Measurements from ENCODE around the gene CELF6.
A peak's percentile ranks its signal among the peaks of the same experiment; 100 is the strongest.

The CELF6 gene

GRCh38 chr15:72271895-72272212 lies 48.1 kb downstream of the CELF6 start:
- DNase-seq (ENCODE audit: low spot score), result peak; percentile 52

GRCh38 chr15:72271221-72271620 lies 48.7 kb downstream of the CELF6 start:
- DNase-seq (ENCODE audit: low spot score), result no peak

- DNase-seq (ENCODE audit: low spot score), result no peak
These were observed 50.2 kb downstream of the CELF6 start for GRCh38 chr15:72269739-72270138.

- no peak for DNase-seq (ENCODE audit: low spot score)
These were observed 54.9 kb downstream of the CELF6 start for GRCh38 chr15:72265031-72265430.

- no peak for DNase-seq (ENCODE audit: low spot score)
These were observed 67.2 kb downstream of the CELF6 start for GRCh38 chr15:72252663-72253299.

- no peak for DNase-seq (ENCODE audit: low spot score)
These were observed 70.7 kb downstream of the CELF6 start for GRCh38 chr15:72249142-72249810.

GRCh38 chr15:72248514-72248913 lies 71.4 kb downstream of the CELF6 start:
- DNase-seq (ENCODE audit: low spot score), result no peak

- peak; percentile 33 for DNase-seq (ENCODE audit: low spot score)
These were observed 77.1 kb downstream of the CELF6 start for GRCh38 chr15:72242775-72243370.

- no peak for DNase-seq (ENCODE audit: low spot score)
These were observed 80.3 kb downstream of the CELF6 start for GRCh38 chr15:72239652-72240051.

GRCh38 chr15:72238586-72238985 lies 81.4 kb downstream of the CELF6 start:
- no peak for DNase-seq (ENCODE audit: low spot score)

GRCh38 chr15:72237853-72238224 lies 82.1 kb downstream of the CELF6 start:
- DNase-seq (ENCODE audit: low spot score), result no peak

GRCh38 chr15:72237029-72237852 lies 82.7 kb downstream of the CELF6 start:
- DNase-seq (ENCODE audit: low spot score), result peak; percentile 51

GRCh38 chr15:72236381-72237003 lies 83.5 kb downstream of the CELF6 start:
- DNase-seq (ENCODE audit: low spot score), result no peak

GRCh38 chr15:72235298-72235697 lies 84.7 kb downstream of the CELF6 start:
- DNase-seq (ENCODE audit: low spot score), result no peak

Data from iPS-NIHi11 (cell line).